A673 (cell line): Measurements from ENCODE around the gene CDC73. TPM values are rescaled to one million over a fixed set of nuclear protein-coding genes. Genes with fewer than 3 reads are reported as not detected.

Source experiments
- BruUV-seq: library from RNA; stranded (reverse); fragments of 400-500 nt; replicated peaks from 2 replicates; lab custom pipeline; 2021; lab: Mats Ljungman, UMichigan
- CTCF ChIA-PET: fragments of 300-600 bp; sonication (Branson Sonifier 250); formaldehyde crosslinking; loops from one replicate; lab custom pipeline; 2022; ENCODE audit warnings: antibody characterized with exemption; lab: Charles Lee
- POLR2A ChIA-PET: fragments of 300-600 bp; sonication (Branson Sonifier 250); formaldehyde crosslinking; loops from one replicate; lab custom pipeline; 2022; ENCODE audit warnings: antibody characterized with exemption; ENCODE audit not compliant: low non-redundant PET; lab: Charles Lee
- DNase-seq: peaks from one replicate; pipeline ENCODE4 v3.0.0-alpha.2; 2015; ENCODE audit warnings: low spot score
- H3K27ac ChIP-seq: fragments of 200-600 bp; sonication (generic); 2 replicates; pipeline ENCODE4 v1.5.1; 2016; ENCODE audit warnings: mixed run types, low read depth, mild to moderate bottlenecking, mixed read lengths, antibody characterized with exemption, low read length; ENCODE audit not compliant: poor library complexity, severe bottlenecking
- H3K27me3 ChIP-seq: fragments of 200-600 bp; sonication (generic); replicated peaks from 2 replicates; pipeline ENCODE4 v1.6.1; 2017; ENCODE audit warnings: mixed run types, low read depth, mild to moderate bottlenecking, mixed read lengths, antibody characterized with exemption, low read length; ENCODE audit not compliant: insufficient read depth, poor library complexity
- H3K36me3 ChIP-seq: fragments of 200-600 bp; sonication (generic); 2 replicates; pipeline ENCODE4 v1.6.1; 2016; ENCODE audit warnings: mixed run types, mild to moderate bottlenecking, mixed read lengths, antibody characterized with exemption, low read length; ENCODE audit not compliant: insufficient read depth, poor library complexity, severe bottlenecking
- H3K4me1 ChIP-seq: fragments of 200-600 bp; sonication (generic); 2 replicates; pipeline ENCODE4 v1.6.1; 2017; ENCODE audit warnings: mixed run types, mild to moderate bottlenecking, mixed read lengths, antibody characterized with exemption, low read length; ENCODE audit not compliant: insufficient read depth, poor library complexity, severe bottlenecking
- H3K4me3 ChIP-seq: fragments of 200-600 bp; sonication (generic); 2 replicates; pipeline ENCODE4 v1.5.1; 2016; ENCODE audit warnings: low read depth, mixed run types, mild to moderate bottlenecking, mixed read lengths, low read length; ENCODE audit not compliant: poor library complexity, severe bottlenecking
- H3K9me3 ChIP-seq: fragments of 200-600 bp; sonication (generic); 2 replicates; pipeline ENCODE4 v1.6.1; 2016; ENCODE audit warnings: mixed run types, low read depth, mild to moderate bottlenecking, mixed read lengths, antibody characterized with exemption, low read length; ENCODE audit not compliant: poor library complexity, severe bottlenecking
- CTCF ChIP-seq: fragments of 300-800, 200-600 bp; sonication (generic); conservative IDR thresholded peaks from 2 replicates; pipeline ENCODE4 v1.5.1; 2017; ENCODE audit warnings: low read depth, mild to moderate bottlenecking, antibody characterized with exemption, low read length, moderate library complexity, mixed read lengths
- EZH2 ChIP-seq: fragments of 200-600 bp; sonication (generic); IDR thresholded peaks from 2 replicates; pipeline ENCODE4 v1.6.1; 2017; ENCODE audit warnings: borderline replicate concordance, low read depth, mild to moderate bottlenecking, mixed read lengths, antibody characterized with exemption, low read length; ENCODE audit not compliant: poor library complexity, severe bottlenecking
- intact Hi-C: fragments of 100-400 bp; cut with micrococcal nuclease; formaldehyde crosslinking; loops from one replicate; pipeline ENCODE4 v1.10.0; 2022; ENCODE audit not compliant: unreplicated experiment
- total RNA-seq: library from RNA; stranded (reverse); gene quantifications from 2 replicates; pipeline ENCODE4 v1.2.3, GENCODE V29; 2021

CDC73 gene
- total RNA-seq, 1 experiment from 2014 or later, result 71.0 TPM

DNA sequence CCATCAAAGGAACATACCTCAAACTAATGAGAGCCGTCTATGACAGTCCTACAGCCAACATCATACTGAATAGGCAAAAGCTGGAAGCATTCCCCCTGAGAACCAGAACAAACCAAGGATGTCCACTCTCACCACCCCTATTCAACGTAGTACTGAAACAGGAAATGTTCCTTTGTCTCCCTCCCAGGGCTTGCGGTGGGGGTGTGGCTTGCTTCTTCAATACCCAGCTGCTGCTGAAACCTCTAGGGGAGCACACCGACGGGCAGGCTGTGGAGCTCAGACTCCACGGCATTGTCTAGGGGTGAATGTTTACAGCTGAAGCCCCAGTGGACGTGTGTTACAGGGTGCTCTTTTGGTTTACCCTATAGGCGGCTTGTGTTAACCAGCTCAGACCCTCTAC is 95.1 kb downstream of the CDC73 start:
- no peaks in the 10 kb centered on the region for H3K9me3 ChIP-seq
- no peak overlapping the region for H3K4me3 ChIP-seq
- peaks cover 15% of the 10 kb centered on the region for H3K4me1 ChIP-seq
- POLR2A ChIA-PET, result no interaction called here
- CTCF ChIA-PET, result no interaction called here
- intact Hi-C loops, result no loop called here
- BruUV-seq, result no TSS peak
- no peak for TF ChIP-seq CTCF
- no peak for TF ChIP-seq EZH2
- DNase-seq, result peak; percentile 73
- H3K27me3 ChIP-seq, result no peaks in the 10 kb centered on the region
- no peak overlapping the region for H3K27ac ChIP-seq
- H3K36me3 ChIP-seq, result peaks cover 28% of the 10 kb centered on the region

DNA sequence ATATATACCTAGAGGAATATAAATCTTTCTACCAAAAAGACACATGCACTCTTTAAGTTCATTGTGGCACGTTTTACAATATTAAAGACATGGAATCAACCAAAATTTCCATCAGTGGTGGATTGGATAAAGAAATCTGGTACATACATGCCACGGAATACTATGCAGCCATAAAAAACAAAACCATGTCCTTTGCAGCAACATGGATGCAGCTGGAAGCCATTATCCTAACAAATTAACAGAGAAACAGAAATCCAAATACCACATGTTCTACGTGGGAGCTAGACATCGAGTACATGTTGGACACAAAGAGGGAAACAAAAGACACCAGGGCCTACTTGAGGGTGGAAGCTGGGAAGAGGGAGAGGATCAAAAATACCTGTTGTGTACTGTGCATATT is 97.6 kb downstream of the CDC73 start:
- BruUV-seq, result no TSS peak
- TF ChIP-seq CTCF (no peak), EZH2 (no peak)
- intact Hi-C loops, result no loop called here
- no peak overlapping the region for H3K4me3 ChIP-seq
- H3K4me1 ChIP-seq, result peaks cover 15% of the 10 kb centered on the region
- H3K27me3 ChIP-seq, result no peaks in the 10 kb centered on the region
- CTCF ChIA-PET, result no interaction called here
- no peak for DNase-seq
- H3K27ac ChIP-seq, result no peak overlapping the region
- POLR2A ChIA-PET, result no interaction called here
- peaks cover 8% of the 10 kb centered on the region for H3K36me3 ChIP-seq
- H3K9me3 ChIP-seq, result no peaks in the 10 kb centered on the region

DNA sequence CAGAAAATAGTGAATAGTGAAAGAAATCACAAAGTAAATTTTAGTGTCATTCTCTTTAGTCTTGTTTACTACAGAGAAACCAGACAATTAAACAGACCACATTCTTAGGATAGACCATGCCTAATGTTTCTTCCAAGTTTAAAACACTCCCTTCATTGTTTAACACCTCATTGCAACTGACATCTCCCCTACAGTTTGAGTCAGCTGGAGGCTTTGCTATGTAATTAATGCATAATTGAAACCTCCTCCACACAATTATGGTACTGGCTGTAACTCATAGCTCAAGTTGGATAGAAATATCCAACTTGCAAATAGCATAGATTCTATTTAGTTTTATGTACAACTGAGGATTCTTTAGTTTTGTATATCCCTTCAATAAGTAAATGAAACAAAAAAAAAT is 99.8 kb downstream of the CDC73 start:
- H3K4me3 ChIP-seq, result no peak overlapping the region
- H3K27ac ChIP-seq, result no peak overlapping the region
- H3K9me3 ChIP-seq, result no peaks in the 10 kb centered on the region
- H3K27me3 ChIP-seq, result no peaks in the 10 kb centered on the region
- peak; percentile 43 for DNase-seq
- peaks cover 10% of the 10 kb centered on the region for H3K4me1 ChIP-seq
- BruUV-seq, result no TSS peak
- no peak for TF ChIP-seq EZH2
- no peak for TF ChIP-seq CTCF
- intact Hi-C loops, result no loop called here
- H3K36me3 ChIP-seq, result no peaks in the 10 kb centered on the region
- ChIA-PET CTCF (no interaction called here), POLR2A (no interaction called here)
